SK-N-SH treated with all-trans-retinoic acid at 6 μM for 48 hours (cell line): ENCODE results near the gene NCF1.
"Not testable (repeated sequence)": the region's sequence is repeated elsewhere in the genome, so short reads cannot be mapped to it uniquely, and the experiment has no call there.

Experiments
- BACH2 ChIP-seq: fragments of 250-450 bp; sonication (Bioruptor Pico); IDR thresholded peaks from 2 replicates; pipeline ENCODE4 v1.9.0; 2021; ENCODE audit warnings: mild to moderate bottlenecking, borderline replicate concordance
- CREB5 ChIP-seq: fragments of 250-450 bp; sonication (Bioruptor Pico); IDR thresholded peaks from 2 replicates; pipeline ENCODE4 v1.5.1; 2020; ENCODE audit warnings: low read depth, mild to moderate bottlenecking, moderate library complexity
- CSRNP3 ChIP-seq: fragments of 250-450 bp; sonication (Bioruptor Pico); IDR thresholded peaks from 2 replicates; pipeline ENCODE4 v1.5.1; 2021; ENCODE audit warnings: mild to moderate bottlenecking, moderate library complexity
- ESRRG ChIP-seq: fragments of 250-450 bp; sonication (Bioruptor Pico); IDR thresholded peaks from 2 replicates; pipeline ENCODE4 v1.6.1; 2021; ENCODE audit warnings: mild to moderate bottlenecking
- GLIS3 ChIP-seq: fragments of 250-450 bp; sonication (Bioruptor Pico); IDR thresholded peaks from 2 replicates; pipeline ENCODE4 v1.5.0; 2020; ENCODE audit warnings: mild to moderate bottlenecking, moderate library complexity
- ISL1 ChIP-seq: fragments of 250-450 bp; sonication (Bioruptor Pico); IDR thresholded peaks from 2 replicates; pipeline ENCODE4 v2.1.2; 2022; ENCODE audit warnings: mild to moderate bottlenecking, moderate library complexity
- OSR1 ChIP-seq: fragments of 250-450 bp; sonication (Bioruptor Pico); IDR thresholded peaks from 2 replicates; pipeline ENCODE4 v1.8.0; 2022; ENCODE audit warnings: moderate library complexity, mild to moderate bottlenecking, inconsistent platforms
- PATZ1 ChIP-seq: fragments of 250-450 bp; sonication (Bioruptor Pico); IDR thresholded peaks from 2 replicates; pipeline ENCODE4 v1.8.0; 2020; ENCODE audit warnings: mild to moderate bottlenecking, moderate library complexity, borderline replicate concordance
- TCF4 ChIP-seq: fragments of 250-450 bp; sonication (Bioruptor Pico); IDR thresholded peaks from 2 replicates; pipeline ENCODE4 v1.8.0; 2021; ENCODE audit warnings: mild to moderate bottlenecking, moderate library complexity, borderline replicate concordance
- ZC3H10 ChIP-seq: fragments of 250-450 bp; sonication (Bioruptor Pico); IDR thresholded peaks from 2 replicates; pipeline ENCODE4 v1.5.1; 2021; ENCODE audit warnings: mild to moderate bottlenecking, moderate library complexity
- ZFP30 ChIP-seq: fragments of 450-650 bp; formaldehyde crosslinking; IDR thresholded peaks from 2 replicates; pipeline ENCODE4 v1.5.0; 2022; ENCODE audit warnings: mild to moderate bottlenecking, moderate library complexity
- ZNF565 ChIP-seq: fragments of 450-650 bp; formaldehyde crosslinking; conservative IDR thresholded peaks from 2 replicates; pipeline ENCODE4 v1.5.0; 2020; ENCODE audit warnings: low read depth, mild to moderate bottlenecking, moderate library complexity

GRCh38 chr7:74815882-74816281 lies 42.1 kb downstream of the NCF1 start:
- TF ChIP-seq CSRNP3; OSR1; ZFP30; BACH2; ESRRG (CRISPR knock-in tag); ISL1 (CRISPR knock-in tag); PATZ1 (CRISPR knock-in tag); CREB5 (CRISPR knock-in tag); ZNF565; TCF4; ZC3H10; GLIS3 (CRISPR knock-in tag): not testable (repeated sequence)
